ENCODE measurements around the gene MYD88. TPM values are rescaled to one million over a fixed set of nuclear protein-coding genes. Genes with fewer than 3 reads are reported as not detected.

Gene MYD88
- total RNA-seq, 1 donor from 2014 or later, result 6.9 TPM

- Histone ChIP-seq H3K4me1 (no peaks in the 10 kb centered on the region), H3K27ac (replicated peaks) (no peak overlapping the region), H3K36me3 (no peaks in the 10 kb centered on the region), H3K27me3 (ENCODE audit: low read depth) (peaks cover 74% of the 10 kb centered on the region), H3K4me3 (no peak overlapping the region), H3K9me3 (replicated peaks) (no peaks in the 10 kb centered on the region)
- DNase-seq, result no peak
- TF ChIP-seq CTCF (IDR thresholded peaks at IDR 0.05; ENCODE audit: borderline replicate concordance), result no peak
- intact Hi-C loops (cut with micrococcal nuclease), result no loop called here
These were observed 40.8 kb upstream of the MYD88 start for GRCh38 chr3:38097446-38098375.

GRCh38 chr3:38098376-38098723 lies 40.1 kb upstream of the MYD88 start:
- H3K4me1 ChIP-seq, result no peaks in the 10 kb centered on the region
- H3K36me3 ChIP-seq, result no peaks in the 10 kb centered on the region
- no peak overlapping the region for H3K27ac ChIP-seq (replicated peaks)
- TF ChIP-seq CTCF (IDR thresholded peaks at IDR 0.05; ENCODE audit: borderline replicate concordance), result no peak
- H3K9me3 ChIP-seq (replicated peaks), result no peaks in the 10 kb centered on the region
- intact Hi-C loops (cut with micrococcal nuclease), result no loop called here
- H3K4me3 ChIP-seq, result no peak overlapping the region
- DNase-seq, result no peak
- H3K27me3 ChIP-seq (ENCODE audit: low read depth), result peaks cover 74% of the 10 kb centered on the region

GRCh38 chr3:38099518-38099917 lies 38.9 kb upstream of the MYD88 start:
- Histone ChIP-seq H3K27ac (replicated peaks) (no peak overlapping the region), H3K4me3 (no peak overlapping the region), H3K9me3 (replicated peaks) (no peaks in the 10 kb centered on the region), H3K4me1 (no peaks in the 10 kb centered on the region), H3K36me3 (no peaks in the 10 kb centered on the region), H3K27me3 (ENCODE audit: low read depth) (peaks cover 63% of the 10 kb centered on the region)
- DNase-seq, result no peak
- intact Hi-C loops (cut with micrococcal nuclease), result no loop called here
- TF ChIP-seq CTCF (IDR thresholded peaks at IDR 0.05; ENCODE audit: borderline replicate concordance), result no peak

GRCh38 chr3:38100498-38100897 lies 38.0 kb upstream of the MYD88 start:
- Histone ChIP-seq H3K4me1 (no peaks in the 10 kb centered on the region), H3K27ac (replicated peaks) (no peak overlapping the region), H3K9me3 (replicated peaks) (peaks cover 7% of the 10 kb centered on the region), H3K27me3 (ENCODE audit: low read depth) (peaks cover 54% of the 10 kb centered on the region), H3K36me3 (no peaks in the 10 kb centered on the region), H3K4me3 (no peak overlapping the region)
- intact Hi-C loops (cut with micrococcal nuclease), result no loop called here
- DNase-seq, result no peak
- TF ChIP-seq CTCF (IDR thresholded peaks at IDR 0.05; ENCODE audit: borderline replicate concordance), result no peak

- no peaks in the 10 kb centered on the region for H3K36me3 ChIP-seq
- peaks cover 14% of the 10 kb centered on the region for H3K9me3 ChIP-seq (replicated peaks)
- no peak for DNase-seq
- intact Hi-C loops (cut with micrococcal nuclease), result no loop called here
- H3K27ac ChIP-seq (replicated peaks), result no peak overlapping the region
- TF ChIP-seq CTCF (IDR thresholded peaks at IDR 0.05; ENCODE audit: borderline replicate concordance), result no peak
- H3K27me3 ChIP-seq (ENCODE audit: low read depth), result peaks cover 46% of the 10 kb centered on the region
- no peak overlapping the region for H3K4me3 ChIP-seq
- H3K4me1 ChIP-seq, result no peaks in the 10 kb centered on the region
These were observed 36.5 kb upstream of the MYD88 start for GRCh38 chr3:38101811-38102443.
